Activated T-helper 1 cell treated with anti-CD3 and anti-CD28 coated beads, Interleukin-2, amount 50 U/mL, for 16 hours (primary cell): Measurements from ENCODE around the gene MRPS22.
"Not testable (repeated sequence)": the region's sequence is repeated elsewhere in the genome, so short reads cannot be mapped to it uniquely, and the experiment has no call there.

ENCODE experiments used
- DNase-seq, 2 donors: peaks; one replicate each; pipeline ENCODE4 v3.0.0-alpha.2; 2020; ENCODE audit warnings: low read depth in 1 of 2, low spot score in 1 of 2

The MRPS22 gene

DNA sequence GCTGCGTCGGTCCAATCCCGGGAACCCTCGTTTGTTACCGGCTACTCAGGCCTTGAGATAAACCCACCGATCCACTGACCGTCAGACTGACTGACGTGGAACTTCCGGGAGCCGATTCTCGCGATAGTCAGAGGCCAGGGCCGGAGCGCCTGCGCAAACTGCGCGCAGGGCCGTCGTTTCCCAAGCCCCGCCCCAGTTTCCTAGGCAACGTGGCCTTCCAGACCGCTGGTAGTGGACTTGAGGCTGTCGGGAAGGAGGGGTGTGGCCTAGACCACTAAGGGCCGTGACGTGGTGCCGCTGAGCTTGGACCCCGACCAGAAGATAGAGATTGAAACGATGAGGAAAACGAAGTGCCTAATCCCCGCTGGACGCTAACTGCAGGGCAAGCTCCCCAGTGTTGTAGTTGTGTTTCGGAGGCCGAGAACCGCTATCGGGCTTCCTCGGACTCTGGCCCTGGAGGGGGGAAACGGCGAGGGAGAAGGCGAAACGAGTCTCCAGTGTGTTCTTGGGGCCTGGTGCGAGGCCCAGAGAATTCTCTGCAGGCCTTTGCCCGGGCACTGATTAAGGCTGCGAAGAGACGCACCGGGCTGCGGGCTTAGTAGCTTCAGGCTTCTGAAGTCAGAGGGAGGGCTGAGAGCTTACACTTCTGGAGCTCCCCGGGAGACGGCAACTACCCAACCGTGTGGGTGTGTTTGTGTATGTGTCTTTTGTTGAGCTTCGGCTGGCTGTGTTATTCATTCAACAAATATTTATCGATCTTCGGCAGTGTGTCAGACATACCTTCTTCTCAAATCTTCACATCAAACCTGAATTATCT, 45.9 kb downstream of the MRPS22 start, which contains the start of gene COPB2:
TSS of gene COPB2 (minus strand) at position 96 of the 817 bp plus-strand sequence. CDS start 97 bp downstream, outside the sequence.
- DNase-seq, result peak; percentile 89 to 92

DNA sequence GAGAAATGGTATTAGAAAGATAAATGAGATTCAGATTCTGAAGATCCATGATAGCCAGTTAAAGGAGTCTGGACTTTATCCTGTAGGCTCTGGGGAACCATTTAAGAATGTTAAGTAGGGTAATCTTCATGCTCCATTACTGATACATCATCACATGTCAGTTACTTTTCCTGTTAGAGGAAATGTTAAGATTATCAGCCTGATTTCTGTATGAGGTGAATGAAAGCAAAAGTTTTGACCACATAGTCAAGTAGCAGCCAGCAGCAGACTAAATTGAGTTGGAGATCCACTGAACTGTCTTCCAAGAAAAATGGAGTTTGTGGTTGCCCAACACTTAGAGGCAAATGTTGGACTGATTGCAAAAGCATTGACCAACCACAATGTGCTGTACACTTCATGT, 50.3 kb downstream of the MRPS22 start:
- no peak for DNase-seq

DNA sequence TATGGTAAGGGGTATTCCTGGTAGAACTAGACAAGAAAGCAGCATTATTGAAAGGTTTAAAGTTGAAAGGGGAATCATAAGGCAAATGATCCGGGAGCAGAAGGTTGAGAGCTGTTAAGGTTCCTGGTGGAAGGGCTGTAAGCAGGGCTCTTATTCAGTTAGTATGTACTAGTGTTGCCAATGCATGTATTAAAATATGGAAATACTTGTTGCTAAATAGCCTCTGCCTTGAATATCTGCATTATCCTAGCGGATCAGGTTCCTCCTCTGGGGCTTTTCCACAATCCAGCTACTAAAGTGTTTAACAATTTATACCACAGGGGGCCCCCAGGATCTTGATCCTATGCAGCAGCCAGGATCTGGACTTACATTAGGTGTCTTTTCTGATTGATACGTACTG, 52.9 kb downstream of the MRPS22 start:
- no peak for DNase-seq

DNA sequence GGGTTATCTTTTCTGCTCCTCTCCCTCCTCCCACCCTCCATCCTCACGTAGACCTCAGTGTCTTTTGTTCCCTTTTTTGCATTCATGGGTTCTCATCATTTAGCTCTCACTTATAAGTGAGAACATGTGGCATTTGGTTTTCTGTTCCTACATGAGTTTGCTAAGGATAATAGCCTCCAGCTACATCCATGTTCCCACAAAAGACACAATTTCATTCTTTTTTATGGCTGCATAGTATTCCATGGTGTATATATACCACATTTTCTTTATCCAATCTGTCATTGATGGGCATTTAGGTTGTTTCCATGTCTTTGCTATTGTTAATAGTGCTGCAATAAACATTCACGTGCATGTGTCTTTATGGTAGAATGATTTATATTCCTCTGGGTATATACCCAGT, 57.3 kb downstream of the MRPS22 start:
- DNase-seq, result not testable (repeated sequence)
